Measurements from ENCODE around the gene NKX3-2. TPM values are rescaled to one million over a fixed set of nuclear protein-coding genes. Genes with fewer than 3 reads are reported as not detected.
"Not testable (repeated sequence)": the region's sequence is repeated elsewhere in the genome, so short reads cannot be mapped to it uniquely, and the experiment has no call there.

NKX3-2 gene
- total RNA-seq, result not detected

DNA sequence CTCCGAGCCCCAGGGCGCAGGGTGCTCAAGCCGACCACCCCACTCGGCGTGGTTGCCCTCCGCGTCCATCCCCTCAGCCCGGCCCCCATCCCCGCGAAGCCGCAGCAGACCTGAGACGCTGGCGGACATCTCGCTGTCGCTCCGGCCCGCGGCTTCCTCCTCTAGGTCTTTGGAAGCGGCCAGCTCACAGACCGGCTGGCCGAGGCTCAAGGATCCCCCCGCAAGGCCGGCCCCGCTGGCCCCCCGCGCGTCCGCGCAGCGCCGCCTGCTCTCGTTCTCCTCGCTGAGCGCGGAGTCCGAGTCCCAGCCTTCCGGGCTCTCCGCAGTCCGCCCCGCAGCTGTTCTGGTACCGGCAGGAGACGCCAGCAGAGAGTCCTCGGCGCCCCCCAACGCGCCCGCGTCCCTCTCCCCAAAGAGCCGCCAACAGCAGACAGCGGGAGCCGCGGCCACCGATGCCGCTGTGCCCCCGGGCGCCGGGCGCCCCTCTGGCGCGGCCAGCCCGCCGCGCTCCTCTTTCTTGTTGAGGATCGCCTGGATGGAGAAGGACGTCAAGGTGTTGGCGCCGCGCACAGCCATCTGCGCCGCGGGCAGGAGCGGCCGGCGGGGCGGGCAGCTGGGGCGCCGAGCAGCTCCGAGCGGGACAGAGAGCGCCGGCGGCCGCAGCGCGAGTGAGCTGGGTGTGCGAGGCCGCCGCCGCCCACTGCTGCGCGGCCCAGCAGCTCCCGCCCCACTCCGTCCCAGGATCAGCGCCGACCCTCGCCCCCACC, at the start of gene NKX3-2:
Gene NKX3-2 (minus strand): TSS at position 670 of the 767 bp plus-strand sequence. CDS start 94 bp downstream, at position 576.
- Histone ChIP-seq H3K4me3 (ENCODE audit: low read length) (peak within 1 kb of the TSS; percentile 26), H3K9me3 (ENCODE audit: low read depth, low read length) (no peaks in the 10 kb centered on the region), H3K27me3 (ENCODE audit: insufficient read depth, low read length) (peaks cover 95% of the 10 kb centered on the region), H3K4me1 (ENCODE audit: insufficient read depth, low read length) (peaks cover 71% of the 10 kb centered on the region)

DNA sequence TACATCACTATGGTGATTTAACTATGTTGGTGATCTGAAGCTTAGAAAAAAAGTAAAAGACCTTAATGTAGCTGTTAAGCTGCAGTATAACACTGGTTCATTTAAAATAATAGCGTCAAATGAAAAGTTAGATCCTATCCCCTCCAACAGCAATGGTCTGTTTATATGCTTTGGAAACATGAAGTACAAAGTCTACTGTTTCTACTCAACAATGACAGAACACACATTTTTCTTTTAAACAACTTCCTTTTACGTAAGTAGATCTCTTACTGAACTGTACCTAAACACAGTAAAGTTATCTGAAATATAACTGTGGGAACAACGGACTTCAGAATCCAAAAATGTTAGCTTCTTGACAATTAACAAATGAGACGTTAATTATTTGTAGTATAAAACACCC, 47.9 kb upstream of the NKX3-2 start:
- Histone ChIP-seq H3K27me3 (ENCODE audit: insufficient read depth, low read length) (no peaks in the 10 kb centered on the region), H3K4me1 (ENCODE audit: insufficient read depth, low read length) (no peaks in the 10 kb centered on the region), H3K9me3 (ENCODE audit: low read depth, low read length) (no peaks in the 10 kb centered on the region), H3K4me3 (ENCODE audit: low read length) (no peak overlapping the region)

DNA sequence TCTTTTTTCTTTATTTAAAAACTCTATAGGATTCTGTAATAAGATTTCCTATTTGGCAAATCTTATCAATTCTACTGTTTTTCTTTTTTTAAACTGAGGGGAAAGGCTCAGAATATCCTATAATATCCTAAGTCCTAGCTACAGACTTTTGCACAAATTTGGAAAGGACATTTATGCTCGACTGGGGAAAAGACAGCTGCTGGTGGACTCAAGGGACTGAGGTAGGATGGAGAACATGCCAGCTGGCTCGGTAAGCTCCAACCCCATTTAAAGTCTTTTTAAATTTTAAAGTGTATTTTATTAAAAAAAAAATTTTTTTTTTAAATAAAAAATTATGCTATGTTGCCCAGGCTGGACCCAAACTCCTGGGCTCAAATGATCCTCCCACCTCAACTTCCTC, 46.5 kb upstream of the NKX3-2 start:
- H3K4me3 ChIP-seq (ENCODE audit: low read length), result no peak overlapping the region
- H3K27me3 ChIP-seq (ENCODE audit: insufficient read depth, low read length), result no peaks in the 10 kb centered on the region

DNA sequence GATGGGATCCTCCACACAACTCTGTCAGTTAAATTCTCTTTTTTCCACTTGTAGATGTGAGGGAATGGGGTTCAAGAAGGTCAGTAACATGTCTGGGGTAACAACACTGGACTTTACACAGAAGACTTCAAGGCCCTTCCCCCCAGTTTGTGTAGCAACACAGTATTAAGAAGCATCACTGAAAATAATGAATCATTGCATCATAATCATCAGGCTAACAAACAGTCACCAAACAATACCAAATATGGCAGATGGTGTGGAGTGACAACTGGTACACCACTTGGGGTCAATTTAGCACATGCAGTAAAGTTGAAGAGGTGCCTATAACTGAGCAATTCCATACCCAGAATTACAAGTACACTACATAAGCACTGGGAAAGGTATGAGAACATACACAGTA, 44.6 kb upstream of the NKX3-2 start:
- Histone ChIP-seq H3K4me1 (ENCODE audit: insufficient read depth, low read length) (no peaks in the 10 kb centered on the region), H3K9me3 (ENCODE audit: low read depth, low read length) (no peaks in the 10 kb centered on the region), H3K27me3 (ENCODE audit: insufficient read depth, low read length) (no peaks in the 10 kb centered on the region), H3K4me3 (ENCODE audit: low read length) (no peak overlapping the region)

More for the DNA sequence above, 46.5 kb upstream of the NKX3-2 start:
- no peaks in the 10 kb centered on the region for H3K4me1 ChIP-seq (ENCODE audit: insufficient read depth, low read length)
- H3K9me3 ChIP-seq (ENCODE audit: low read depth, low read length), result no peaks in the 10 kb centered on the region

DNA sequence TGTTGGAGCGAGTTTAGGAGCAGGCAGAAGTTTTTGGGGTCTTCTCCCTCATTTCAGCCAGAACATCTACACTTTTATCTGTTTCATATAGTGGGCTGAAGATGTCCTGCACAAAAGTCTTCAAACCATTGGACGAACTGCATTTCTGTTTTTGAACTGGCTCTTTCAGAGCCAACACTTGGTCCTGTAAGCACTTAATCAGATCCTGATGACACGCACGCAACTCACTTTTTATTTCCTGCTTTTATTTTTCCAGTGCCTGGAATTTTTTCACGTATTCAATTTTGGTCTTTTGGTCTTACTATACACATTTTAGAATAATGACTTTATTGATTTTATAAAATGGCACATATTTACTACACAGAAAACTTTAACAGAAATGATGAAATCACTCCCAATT, 40.2 kb upstream of the NKX3-2 start:
- Histone ChIP-seq H3K4me1 (ENCODE audit: insufficient read depth, low read length) (peaks cover 6% of the 10 kb centered on the region), H3K9me3 (ENCODE audit: low read depth, low read length) (no peaks in the 10 kb centered on the region), H3K27me3 (ENCODE audit: insufficient read depth, low read length) (no peaks in the 10 kb centered on the region), H3K4me3 (ENCODE audit: low read length) (no peak overlapping the region)

DNA sequence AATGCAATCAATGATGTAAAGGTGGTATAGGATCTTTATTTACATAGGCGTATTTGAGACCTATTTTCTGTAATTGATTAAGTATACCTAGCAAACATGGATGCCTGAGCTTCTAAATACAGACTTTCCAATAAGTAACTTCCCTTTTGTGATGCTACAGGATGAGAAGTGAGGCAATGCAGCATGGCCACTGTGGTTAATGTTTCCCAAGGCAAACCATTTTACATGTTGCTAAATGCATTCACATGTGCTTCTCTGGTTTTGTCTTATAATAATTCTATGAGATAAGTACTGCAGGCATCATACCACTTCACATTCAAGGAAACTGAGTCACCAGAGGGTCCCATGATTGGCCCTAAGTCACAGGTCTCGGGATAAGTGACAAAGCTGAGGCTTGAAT, 35.7 kb upstream of the NKX3-2 start:
- no peaks in the 10 kb centered on the region for H3K27me3 ChIP-seq (ENCODE audit: insufficient read depth, low read length)
- H3K9me3 ChIP-seq (ENCODE audit: low read depth, low read length), result no peaks in the 10 kb centered on the region
- H3K4me1 ChIP-seq (ENCODE audit: insufficient read depth, low read length), result peaks cover 6% of the 10 kb centered on the region
- no peak overlapping the region for H3K4me3 ChIP-seq (ENCODE audit: low read length)

DNA sequence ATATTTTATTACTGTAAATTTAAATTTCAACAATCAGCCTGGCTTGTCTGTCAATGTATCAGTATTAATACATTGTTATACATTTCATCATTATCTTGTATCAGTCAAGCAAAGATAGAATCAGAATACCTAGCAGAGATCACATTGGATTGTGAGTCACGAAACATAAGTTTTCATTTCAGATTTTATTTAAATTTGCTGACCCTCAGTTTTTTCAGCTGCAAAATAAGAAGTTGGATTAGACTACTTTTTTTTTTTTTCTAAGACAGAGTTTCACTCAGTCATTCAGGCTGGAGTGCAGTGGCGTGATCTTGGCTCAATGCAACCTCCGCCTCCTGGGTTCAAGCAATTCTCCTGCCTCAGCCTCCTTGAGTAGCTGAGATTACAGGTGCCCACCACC, 33.4 kb upstream of the NKX3-2 start:
- no peaks in the 10 kb centered on the region for H3K9me3 ChIP-seq (ENCODE audit: low read depth, low read length)
- peaks cover 6% of the 10 kb centered on the region for H3K4me1 ChIP-seq (ENCODE audit: insufficient read depth, low read length)
- H3K4me3 ChIP-seq (ENCODE audit: low read length), result no peak overlapping the region

DNA sequence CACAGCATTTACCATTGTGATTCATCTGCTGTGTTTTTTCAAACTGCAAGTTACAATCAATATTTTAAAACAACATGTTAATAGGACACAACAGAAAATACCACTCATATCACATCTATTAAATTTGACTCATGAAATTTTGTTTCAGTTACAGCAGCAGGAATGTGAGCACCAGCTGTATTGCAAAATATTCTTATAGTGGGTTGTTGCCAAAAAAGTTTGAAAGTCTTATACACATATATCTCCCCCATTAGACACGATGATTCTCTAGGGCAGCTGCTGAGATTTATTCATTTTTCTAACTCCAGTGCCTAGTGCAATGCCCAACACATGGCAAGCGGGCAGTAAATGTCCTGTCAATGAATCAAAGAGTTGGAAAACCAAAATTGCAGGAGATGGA, 26.6 kb upstream of the NKX3-2 start:
- H3K4me3 ChIP-seq (ENCODE audit: low read length), result no peak overlapping the region
- H3K9me3 ChIP-seq (ENCODE audit: low read depth, low read length), result no peaks in the 10 kb centered on the region
- no peaks in the 10 kb centered on the region for H3K4me1 ChIP-seq (ENCODE audit: insufficient read depth, low read length)
- no peaks in the 10 kb centered on the region for H3K27me3 ChIP-seq (ENCODE audit: insufficient read depth, low read length)

More for the DNA sequence above, 33.4 kb upstream of the NKX3-2 start:
- no peaks in the 10 kb centered on the region for H3K27me3 ChIP-seq (ENCODE audit: insufficient read depth, low read length)

DNA sequence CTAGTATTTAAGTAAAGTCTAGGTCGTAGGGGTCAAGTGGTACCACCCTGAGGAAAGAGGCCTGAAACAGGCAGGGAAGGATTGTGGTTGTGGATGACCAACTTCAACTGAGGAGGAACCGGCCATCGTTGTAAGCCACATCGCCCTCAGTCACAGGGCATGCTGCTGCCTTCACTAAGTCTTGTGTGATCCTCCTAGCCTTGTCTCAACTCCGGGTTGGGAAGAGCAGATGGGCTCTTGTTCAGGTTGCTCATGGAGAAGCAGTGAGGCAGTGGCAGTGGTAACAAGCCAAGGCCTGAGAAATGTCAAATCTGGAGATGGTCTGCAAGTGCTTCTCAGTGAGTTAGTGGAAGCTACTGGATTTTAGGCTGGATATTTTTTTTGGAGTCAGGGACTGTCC, 22.8 kb upstream of the NKX3-2 start:
- H3K4me1 ChIP-seq (ENCODE audit: insufficient read depth, low read length), result no peaks in the 10 kb centered on the region
- H3K9me3 ChIP-seq (ENCODE audit: low read depth, low read length), result no peaks in the 10 kb centered on the region
- no peak overlapping the region for H3K4me3 ChIP-seq (ENCODE audit: low read length)
- H3K27me3 ChIP-seq (ENCODE audit: insufficient read depth, low read length), result no peaks in the 10 kb centered on the region

DNA sequence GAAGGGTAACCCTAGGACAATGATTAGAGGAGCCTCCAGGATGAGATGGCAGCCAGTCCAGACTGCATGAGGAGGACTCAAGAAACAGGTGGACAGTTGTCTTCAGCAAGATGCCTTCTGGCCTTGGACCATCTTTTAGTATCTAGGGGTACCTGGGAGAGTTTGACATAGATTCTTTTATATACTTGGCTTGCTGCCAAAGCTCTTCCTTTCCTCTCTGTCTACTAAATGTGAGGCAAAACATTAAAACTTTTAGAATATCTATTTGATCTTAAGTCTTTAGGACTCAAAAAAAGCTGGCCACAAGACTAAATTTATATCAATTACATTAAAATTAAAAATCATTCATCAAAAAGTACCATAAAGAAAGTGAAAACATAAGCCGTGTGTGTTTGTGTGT, 18.6 kb upstream of the NKX3-2 start:
- no peaks in the 10 kb centered on the region for H3K4me1 ChIP-seq (ENCODE audit: insufficient read depth, low read length)
- no peaks in the 10 kb centered on the region for H3K9me3 ChIP-seq (ENCODE audit: low read depth, low read length)
- H3K4me3 ChIP-seq (ENCODE audit: low read length), result no peak overlapping the region
- no peaks in the 10 kb centered on the region for H3K27me3 ChIP-seq (ENCODE audit: insufficient read depth, low read length)

DNA sequence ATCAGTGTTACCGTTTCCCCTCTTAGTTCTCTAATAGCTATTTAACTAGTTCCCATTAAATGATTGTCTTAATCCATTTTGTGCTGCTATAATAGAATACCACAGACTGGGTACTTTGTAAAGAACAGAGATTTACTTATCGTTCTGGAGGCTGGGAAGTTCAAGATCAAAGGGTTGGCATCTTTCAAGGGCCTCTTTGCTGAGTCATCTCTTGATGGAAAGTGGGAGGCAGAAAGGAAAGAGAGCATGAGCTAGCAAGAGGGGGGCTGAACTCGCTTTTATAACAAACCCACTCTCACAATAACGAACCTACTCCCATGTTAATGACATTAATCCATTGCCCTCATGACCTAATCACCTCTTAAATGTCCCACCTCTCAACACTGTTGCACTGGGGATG, 17.4 kb upstream of the NKX3-2 start:
- no peaks in the 10 kb centered on the region for H3K9me3 ChIP-seq (ENCODE audit: low read depth, low read length)
- H3K27me3 ChIP-seq (ENCODE audit: insufficient read depth, low read length), result peaks cover 5% of the 10 kb centered on the region
- H3K4me3 ChIP-seq (ENCODE audit: low read length), result no peak overlapping the region
- H3K4me1 ChIP-seq (ENCODE audit: insufficient read depth, low read length), result no peaks in the 10 kb centered on the region

DNA sequence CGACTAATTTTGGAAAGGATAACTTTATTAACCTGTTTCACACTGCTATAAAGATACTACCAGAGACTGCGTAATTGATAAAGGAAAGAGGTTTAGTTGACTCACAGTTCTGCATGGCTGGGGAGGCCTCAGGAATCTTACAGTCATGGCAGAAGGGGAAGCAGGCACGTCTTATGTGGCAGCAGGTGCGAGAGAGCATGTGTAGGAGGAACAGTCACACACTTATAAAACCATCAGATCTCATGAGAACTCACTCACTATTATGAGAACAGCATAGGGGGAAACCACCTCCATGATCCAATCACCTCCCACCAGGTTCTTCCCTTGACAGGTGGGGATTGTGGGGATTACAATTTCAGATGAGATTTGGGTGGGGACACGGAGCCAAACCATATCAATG, 15.8 kb upstream of the NKX3-2 start:
- not testable (repeated sequence) for H3K9me3 ChIP-seq (ENCODE audit: low read depth, low read length); H3K4me1 ChIP-seq (ENCODE audit: insufficient read depth, low read length); H3K27me3 ChIP-seq (ENCODE audit: insufficient read depth, low read length); H3K4me3 ChIP-seq (ENCODE audit: low read length)

DNA sequence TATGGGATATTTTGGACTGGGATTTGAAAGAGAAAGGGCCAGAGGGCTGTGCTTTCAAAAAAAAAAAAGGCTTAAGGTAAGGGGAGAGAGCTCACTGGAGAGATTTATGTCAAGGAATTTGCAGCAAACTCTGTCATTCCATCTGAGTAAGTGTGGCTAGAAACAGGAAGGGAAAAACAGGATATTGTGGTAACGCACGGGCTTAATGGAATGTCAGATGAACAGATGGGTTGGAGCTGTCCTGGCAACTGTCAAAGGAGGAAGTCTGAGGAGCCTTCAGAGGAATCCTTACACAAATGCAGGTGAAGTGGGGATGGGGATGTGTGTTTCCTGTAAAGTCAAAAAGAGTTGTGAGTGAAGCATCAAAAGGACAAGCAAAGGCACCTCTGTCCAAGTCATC, 15.1 kb upstream of the NKX3-2 start:
- H3K27me3 ChIP-seq (ENCODE audit: insufficient read depth, low read length), result peaks cover 5% of the 10 kb centered on the region
- no peak overlapping the region for H3K4me3 ChIP-seq (ENCODE audit: low read length)
- no peaks in the 10 kb centered on the region for H3K4me1 ChIP-seq (ENCODE audit: insufficient read depth, low read length)
- H3K9me3 ChIP-seq (ENCODE audit: low read depth, low read length), result no peaks in the 10 kb centered on the region

DNA sequence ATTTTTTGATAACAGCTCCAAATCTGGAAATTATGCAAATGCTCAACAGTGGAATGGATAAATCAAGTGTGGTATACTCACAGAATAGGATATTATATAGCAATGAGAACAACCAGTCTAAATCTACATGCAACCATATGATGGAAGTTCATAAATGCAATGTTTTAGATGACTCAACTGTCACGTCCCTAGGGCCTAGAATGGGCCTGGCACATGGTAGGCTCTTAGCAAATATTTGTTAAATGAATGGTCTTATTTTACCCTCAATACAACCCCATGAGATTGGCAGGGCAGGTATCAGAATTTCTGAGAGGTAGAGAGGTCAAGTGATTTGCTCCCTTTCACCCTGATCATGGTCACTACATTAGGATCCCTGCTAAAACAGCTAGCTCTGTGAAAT, 14.6 kb upstream of the NKX3-2 start:
- Histone ChIP-seq H3K27me3 (ENCODE audit: insufficient read depth, low read length) (peaks cover 9% of the 10 kb centered on the region), H3K4me3 (ENCODE audit: low read length) (no peak overlapping the region), H3K9me3 (ENCODE audit: low read depth, low read length) (no peaks in the 10 kb centered on the region), H3K4me1 (ENCODE audit: insufficient read depth, low read length) (no peaks in the 10 kb centered on the region)

DNA sequence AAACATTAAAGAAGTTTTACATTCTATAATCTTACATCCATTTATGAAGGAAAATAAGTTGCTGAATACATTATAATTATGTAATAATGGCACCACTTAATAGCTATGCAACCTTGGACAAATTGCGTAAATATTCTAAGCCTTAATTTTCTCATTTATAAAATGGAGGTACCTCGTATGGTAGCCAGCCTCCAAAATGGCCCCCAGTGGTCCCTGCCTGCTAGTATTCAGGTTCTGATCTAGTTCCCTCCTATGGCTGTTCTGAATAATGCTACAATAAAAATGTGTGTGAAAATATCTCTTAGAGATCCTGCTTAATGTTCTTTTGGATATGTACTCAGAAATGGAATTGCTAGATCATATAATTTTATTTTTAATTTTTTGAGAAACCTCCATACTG, 11.0 kb upstream of the NKX3-2 start:
- peaks cover 30% of the 10 kb centered on the region for H3K27me3 ChIP-seq (ENCODE audit: insufficient read depth, low read length)
- no peaks in the 10 kb centered on the region for H3K9me3 ChIP-seq (ENCODE audit: low read depth, low read length)
- H3K4me1 ChIP-seq (ENCODE audit: insufficient read depth, low read length), result no peaks in the 10 kb centered on the region
- no peak overlapping the region for H3K4me3 ChIP-seq (ENCODE audit: low read length)

DNA sequence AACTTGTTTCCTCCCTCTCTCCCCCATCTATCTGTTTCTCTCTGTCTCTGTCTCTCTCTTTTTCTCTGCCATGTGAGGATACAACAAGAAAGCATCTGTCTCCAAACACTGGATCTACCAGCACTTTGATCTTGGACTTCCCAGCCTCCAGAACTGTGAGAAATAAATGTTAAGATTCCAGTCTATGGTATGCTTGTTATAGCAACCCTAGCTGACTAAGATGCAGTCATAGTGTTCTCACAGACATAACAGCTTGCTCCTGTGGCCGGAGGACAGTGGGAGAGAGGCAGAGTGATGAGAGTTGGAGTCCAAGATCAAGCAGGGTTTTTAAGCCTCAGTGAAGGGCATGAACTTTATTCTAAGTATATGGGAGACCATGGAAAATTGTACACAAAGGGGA, 8.8 kb upstream of the NKX3-2 start:
- Histone ChIP-seq H3K4me1 (ENCODE audit: insufficient read depth, low read length) (peaks cover 11% of the 10 kb centered on the region), H3K27me3 (ENCODE audit: insufficient read depth, low read length) (peaks cover 52% of the 10 kb centered on the region), H3K9me3 (ENCODE audit: low read depth, low read length) (no peaks in the 10 kb centered on the region), H3K4me3 (ENCODE audit: low read length) (no peak overlapping the region)

Measured in mononuclear cell (primary cell).